GM10266 (cell line): ENCODE results near the gene SGMS1.
"Not testable (repeated sequence)": the region's sequence is repeated elsewhere in the genome, so short reads cannot be mapped to it uniquely, and the experiment has no call there.

Source experiments
- DNase-seq: peaks from one replicate; pipeline ENCODE4 v3.0.0; 2012; ENCODE audit errors: extremely low spot score
- CTCF ChIP-seq: IDR thresholded peaks from 2 replicates; pipeline ENCODE4 v1.5.1; 2012; ENCODE audit warnings: mild to moderate bottlenecking, low read depth; ENCODE audit not compliant: control insufficient read depth, insufficient read depth; ENCODE audit errors: missing control alignments

SGMS1 gene

DNA sequence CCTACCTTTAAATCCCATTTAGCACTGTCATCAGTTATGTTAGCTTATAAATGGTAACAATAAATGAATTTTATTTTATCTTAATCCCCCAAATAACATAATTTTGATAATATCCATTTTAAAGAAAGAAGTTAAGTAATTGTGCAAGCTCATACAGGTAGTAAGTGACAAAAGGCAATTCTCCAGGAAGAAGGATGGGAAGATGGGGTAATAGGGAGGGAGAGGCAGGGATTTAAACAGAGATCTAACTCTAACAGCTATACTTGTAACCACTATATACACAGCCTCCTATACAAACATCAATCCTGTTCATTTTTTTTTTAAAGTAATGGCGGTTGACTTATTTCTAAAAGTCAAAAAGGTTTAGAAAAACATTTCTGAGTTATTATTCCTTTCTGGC lies 119.4 kb downstream of the SGMS1 start:
- TF ChIP-seq CTCF: no peak
- no peak for DNase-seq

- DNase-seq: no peak
- TF ChIP-seq CTCF: no peak
Observed at GRCh38 chr10:50503661-50504320, 120.0 kb downstream of the SGMS1 start.

DNA sequence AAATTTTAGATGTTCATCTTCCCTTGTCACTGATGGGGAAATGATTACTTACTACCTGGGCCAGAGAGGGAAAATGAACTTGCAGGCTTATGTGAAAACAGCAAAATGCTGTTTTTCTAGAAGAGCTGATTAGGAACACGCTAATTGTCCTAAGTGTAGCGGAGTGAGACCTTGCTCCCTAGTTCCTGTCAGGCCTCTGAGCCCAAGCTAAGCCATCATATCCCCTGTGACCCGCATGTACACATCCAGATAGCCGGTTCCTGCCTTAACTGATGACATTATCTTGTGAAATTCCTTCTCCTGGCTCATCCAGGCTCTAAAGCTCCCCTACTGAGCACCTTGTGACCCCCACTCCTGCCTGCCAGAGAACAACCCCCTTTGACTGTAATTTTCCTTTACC lies 120.6 kb downstream of the SGMS1 start:
- not testable (repeated sequence) for DNase-seq

- no peak for DNase-seq
Observed at GRCh38 chr10:50501924-50502452, 121.8 kb downstream of the SGMS1 start.

DNA sequence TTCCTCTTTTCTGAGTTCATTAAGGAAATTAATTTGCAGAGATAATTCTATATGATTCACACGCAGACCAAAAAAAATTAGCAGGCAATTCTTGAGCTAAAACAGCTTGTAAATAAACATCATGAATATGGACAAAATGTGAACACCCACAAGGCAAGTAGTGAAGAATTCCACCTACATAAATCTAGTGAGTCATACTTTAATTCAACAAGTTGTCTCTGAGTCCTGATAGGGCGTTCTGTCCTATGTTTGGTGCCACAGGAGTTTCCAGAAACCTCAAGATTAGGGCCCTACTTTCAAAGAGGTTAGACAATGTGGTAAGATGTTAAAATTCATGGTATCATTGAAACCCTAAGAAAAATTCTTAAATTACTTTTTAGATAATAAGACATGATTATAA lies 122.3 kb downstream of the SGMS1 start:
- TF ChIP-seq CTCF: no peak
- no peak for DNase-seq

More at GRCh38 chr10:50501924-50502452, 121.8 kb downstream of the SGMS1 start:
- no peak for TF ChIP-seq CTCF

GRCh38 chr10:50498465-50498864 lies 125.3 kb downstream of the SGMS1 start:
- no peak for TF ChIP-seq CTCF
- DNase-seq: no peak

DNA sequence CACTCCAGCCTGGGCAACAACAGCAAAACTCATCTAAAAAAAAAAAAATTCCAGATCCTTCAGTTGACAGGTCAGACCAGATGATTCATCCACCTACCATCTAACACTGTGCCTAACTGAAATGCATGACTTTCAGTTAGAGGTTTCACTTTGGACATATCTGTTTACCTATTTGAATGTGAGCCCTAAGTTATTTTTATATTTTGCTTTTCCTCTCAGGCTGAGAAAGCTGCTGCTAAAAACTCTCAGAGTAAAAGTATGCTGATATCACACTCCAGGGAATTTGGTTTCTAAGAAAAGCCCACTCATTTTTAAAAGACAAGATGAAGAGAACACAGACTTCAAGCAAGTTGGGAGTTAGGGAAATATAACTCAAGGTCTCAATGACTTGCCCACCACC lies 126.0 kb downstream of the SGMS1 start:
- no peak for TF ChIP-seq CTCF
- DNase-seq: peak; percentile 49

DNA sequence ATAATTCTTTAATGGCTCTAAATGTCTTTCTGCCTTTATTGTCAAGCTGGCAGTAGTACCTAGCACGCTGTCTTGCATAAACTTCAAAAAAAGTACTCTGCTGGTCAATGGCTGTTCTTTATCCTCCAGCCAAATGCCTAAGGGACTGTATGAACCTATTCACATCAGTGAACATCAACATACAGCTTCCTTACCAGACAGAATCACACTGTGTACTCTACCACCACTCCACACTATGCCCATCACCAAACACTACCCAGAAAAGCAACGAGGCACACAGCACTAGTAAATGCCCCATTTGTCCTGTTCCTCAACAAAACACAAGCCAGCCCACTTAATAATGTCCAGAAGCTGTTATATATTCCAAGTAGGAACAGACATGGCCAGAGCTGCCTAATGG lies 127.5 kb downstream of the SGMS1 start:
- DNase-seq: no peak
- TF ChIP-seq CTCF: no peak
